HepG2 (cell line): ENCODE measurements around the gene DYNC2LI1. TPM values are rescaled to one million over a fixed set of nuclear protein-coding genes. Genes with fewer than 3 reads are reported as not detected.

ENCODE experiments used
- ARID3A ChIP-seq: IDR thresholded peaks from 2 replicates; pipeline ENCODE4 v1.6.1; 2012; ENCODE audit warnings: low read depth, low read length, improper control_type of control experiment
- BHLHE40 ChIP-seq: IDR thresholded peaks from 2 replicates; pipeline ENCODE4 v1.6.1; 2011; ENCODE audit warnings: low read length, improper control_type of control experiment
- CREB1 ChIP-seq, 2 experiments: fragments of 450-650 bp in 1 of 2; IDR thresholded peaks; 2 replicates each; pipeline ENCODE4 v1.6.1; 2016 to 2017; ENCODE audit warnings: control low read depth in 1 of 2, mild to moderate bottlenecking in 1 of 2, missing compliant biosample characterization in 1 of 2, missing genetic modification characterization in 1 of 2
- FOXP1 ChIP-seq, 2 experiments: fragments of 450-650 bp in 1 of 2; IDR thresholded peaks; 2 replicates each; pipeline ENCODE4 v1.6.1; 2017 to 2018; ENCODE audit warnings: antibody characterized with exemption in 1 of 2
- GTF2F1 ChIP-seq: fragments of 150-350 bp; IDR thresholded peaks from 2 replicates; pipeline ENCODE4 v1.6.1; 2014; ENCODE audit warnings: low read length
- HHEX ChIP-seq: IDR thresholded peaks from 2 replicates; pipeline ENCODE4 v1.6.1; 2016; ENCODE audit warnings: control low read depth
- KDM1A ChIP-seq: IDR thresholded peaks from 2 replicates; pipeline ENCODE4 v1.6.1; 2016; ENCODE audit warnings: missing compliant biosample characterization
- MTF2 ChIP-seq: sonication (generic); formaldehyde crosslinking; IDR thresholded peaks from 2 replicates; pipeline ENCODE4 v1.5.0; 2020; ENCODE audit warnings: missing genetic modification reagents, borderline replicate concordance
- NFIC ChIP-seq: IDR thresholded peaks from 2 replicates; pipeline ENCODE4 v1.6.1; 2012; ENCODE audit warnings: mild to moderate bottlenecking, low read length, inconsistent platforms
- NR2F6 ChIP-seq, 2 experiments: IDR thresholded peaks; 2 replicates each; pipeline ENCODE4 v1.6.1; 2016; ENCODE audit warnings: antibody characterized with exemption in 1 of 2, mild to moderate bottlenecking in 1 of 2
- NRL ChIP-seq: sonication (generic); formaldehyde crosslinking; IDR thresholded peaks from 2 replicates; pipeline ENCODE4 v1.5.0; 2020; ENCODE audit warnings: missing genetic modification reagents, mild to moderate bottlenecking, moderate library complexity, borderline replicate concordance
- PHF21A ChIP-seq: sonication (generic); formaldehyde crosslinking; IDR thresholded peaks from 2 replicates; pipeline ENCODE4 v1.5.0; 2020; ENCODE audit warnings: mild to moderate bottlenecking, missing genetic modification reagents
- POGK ChIP-seq: sonication (generic); formaldehyde crosslinking; conservative IDR thresholded peaks from 2 replicates; pipeline ENCODE4 v1.8.0; 2022; ENCODE audit warnings: mild to moderate bottlenecking, moderate library complexity, missing genetic modification reagents
- SKI ChIP-seq: fragments of 450-650 bp; IDR thresholded peaks from one replicate; pipeline ENCODE4 v1.6.1; 2018; ENCODE audit warnings: mild to moderate bottlenecking; ENCODE audit not compliant: partially characterized antibody
- SMYD3 ChIP-seq: sonication (generic); formaldehyde crosslinking; IDR thresholded peaks from 2 replicates; pipeline ENCODE4 v1.8.1; 2023; ENCODE audit warnings: mild to moderate bottlenecking, missing genetic modification reagents
- SRF ChIP-seq: IDR thresholded peaks from 2 replicates; pipeline ENCODE4 v1.6.1; 2011; ENCODE audit warnings: mild to moderate bottlenecking, low read depth, low read length, moderate library complexity
- TBP ChIP-seq: sonication (generic); formaldehyde crosslinking; IDR thresholded peaks from 2 replicates; pipeline ENCODE4 v1.5.0; 2020; ENCODE audit warnings: missing genetic modification reagents
- ZNF24 ChIP-seq: fragments of 450-650 bp; IDR thresholded peaks from 2 replicates; pipeline ENCODE4 v1.6.1; 2017; ENCODE audit warnings: antibody characterized with exemption, mild to moderate bottlenecking
- ZNF33B ChIP-seq: sonication (generic); formaldehyde crosslinking; IDR thresholded peaks from 2 replicates; pipeline ENCODE4 v1.5.1; 2020; ENCODE audit warnings: mild to moderate bottlenecking, missing genetic modification reagents
- ZNF512 ChIP-seq: sonication (generic); formaldehyde crosslinking; IDR thresholded peaks from 2 replicates; pipeline ENCODE4 v1.4.0; 2020; ENCODE audit warnings: mild to moderate bottlenecking, missing genetic modification reagents
- ZNF530 ChIP-seq: sonication (generic); formaldehyde crosslinking; IDR thresholded peaks from 2 replicates; pipeline ENCODE4 v1.5.0; 2020; ENCODE audit warnings: low read depth, mild to moderate bottlenecking, missing genetic modification reagents
- ZNF710 ChIP-seq: sonication (generic); formaldehyde crosslinking; IDR thresholded peaks from 2 replicates; pipeline ENCODE4 v1.5.0; 2020; ENCODE audit warnings: mild to moderate bottlenecking, missing genetic modification reagents, borderline replicate concordance
- ZNF75D ChIP-seq: sonication (generic); formaldehyde crosslinking; IDR thresholded peaks from 2 replicates; pipeline ENCODE4 v1.8.1; 2023; ENCODE audit warnings: missing genetic modification reagents, mild to moderate bottlenecking, borderline replicate concordance
- ZNF83 ChIP-seq: sonication (generic); formaldehyde crosslinking; IDR thresholded peaks from 2 replicates; pipeline ENCODE4 v1.4.0; 2020; ENCODE audit warnings: missing genetic modification reagents, mild to moderate bottlenecking, borderline replicate concordance
- ZNF891 ChIP-seq: sonication (generic); formaldehyde crosslinking; IDR thresholded peaks from 2 replicates; pipeline ENCODE4 v1.5.0; 2020; ENCODE audit warnings: mild to moderate bottlenecking, missing genetic modification reagents
- polyA plus RNA-seq, 8 experiments: library from polyadenylated mRNA; depleted of rRNA in 3 of 8; stranded (reverse) in 7 of 8; unstranded in 1 of 8; fragments of >200 nt; fragmentation: Illumina TruSeq in 4 of 8; extraction: Trizol in 4 of 8; gene quantifications; 2 replicates each; pipeline versions ENCODE4 v1.2.1 to v1.2.3, GENCODE V29; 2011 to 2016; ENCODE audit warnings: low read depth in 4 of 8, missing spikeins in 1 of 8, mixed read lengths in 1 of 8; ENCODE audit not compliant: insufficient read depth in 1 of 8
- total RNA-seq, 5 experiments: library from RNA; depleted of rRNA; stranded (reverse); fragments of >200 nt; fragmentation: Illumina TruSeq; extraction: Trizol; gene quantifications; 2 replicates each; pipeline ENCODE4 v1.2.3, GENCODE V29; 2016; ENCODE audit warnings: low read depth in 1 of 5

The DYNC2LI1 gene
- total and polyA plus RNA-seq, 2 of the 13 experiments (the other 11 are each of a cell fraction or from before 2014, with no cell fraction given), result 16.9 to 23.2 TPM

GRCh38 chr2:43759195-43759594 is 14.6 kb upstream of the DYNC2LI1 start (continued):
- TF ChIP-seq ZNF512 (CRISPR knock-in tag) (no peak), ARID3A (peak; percentile 65), NR2F6 (IDR thresholded peaks at IDR 0.05) (peak; percentile 36; the same call in 1 of the 2 replicates), NR2F6 (CRISPR knock-in tag; IDR thresholded peaks at IDR 0.05) (no peak), ZNF891 (CRISPR knock-in tag) (no peak), ZNF33B (CRISPR knock-in tag) (no peak), CREB1 (IDR thresholded peaks at IDR 0.05) (no peak; the same call in 1 of the 2 replicates), CREB1 (CRISPR knock-in tag; IDR thresholded peaks at IDR 0.05) (peak; percentile 38; the same call in 1 of the 2 replicates), ZNF83 (no peak), ZNF24 (peak; percentile 93), ZNF75D (CRISPR knock-in tag) (no peak), NRL (CRISPR knock-in tag) (no peak), NFIC (peak; percentile 71), POGK (CRISPR knock-in tag) (no peak), ZNF710 (CRISPR knock-in tag) (no peak), PHF21A (CRISPR knock-in tag) (no peak), ZNF530 (CRISPR knock-in tag) (no peak), KDM1A (CRISPR knock-in tag) (0 out of 2 replicates have a peak, but pooled peaks have one; percentile 14), SMYD3 (CRISPR knock-in tag) (peak; percentile 46; the same call in 1 of the 2 replicates), TBP (CRISPR knock-in tag) (no peak), FOXP1 (IDR thresholded peaks at IDR 0.05) (peak; percentile 100), FOXP1 (CRISPR knock-in tag; IDR thresholded peaks at IDR 0.05) (peak; percentile 98), MTF2 (CRISPR knock-in tag) (no peak), SKI (peak; percentile 94), HHEX (CRISPR knock-in tag) (peak; percentile 19; the same call in 1 of the 2 replicates), BHLHE40 (0 out of 2 replicates have a peak, but pooled peaks have one; percentile 34), SRF (no peak), GTF2F1 (no peak)
